ENCODE measurements around the gene G0S2.

- TF ChIP-seq MXI1 (conservative IDR thresholded peaks at IDR 0.05; ENCODE audit: poor library complexity, severe bottlenecking) (no peak), TAF1 (IDR thresholded peaks at IDR 0.05; ENCODE audit: low read depth) (no peak), EZH2 (IDR thresholded peaks at IDR 0.05; ENCODE audit: borderline replicate concordance, insufficient read depth, low read length, poor library complexity, severe bottlenecking) (no peak), CTCF (IDR thresholded peaks at IDR 0.05; ENCODE audit: poor library complexity, severe bottlenecking) (no peak), POLR2AphosphoS5 (IDR thresholded peaks at IDR 0.05) (no peak), EP300 (conservative IDR thresholded peaks at IDR 0.05; ENCODE audit: poor library complexity, severe bottlenecking) (no peak), SMC3 (conservative IDR thresholded peaks at IDR 0.05; ENCODE audit: poor library complexity) (no peak), REST (IDR thresholded peaks at IDR 0.05; ENCODE audit: borderline replicate concordance) (no peak), RAD21 (conservative IDR thresholded peaks at IDR 0.05) (no peak)
Observed at GRCh38 chr1:209714338-209714737, 39.1 kb downstream of the G0S2 start.

Data from neural cell (in vitro differentiated cells).